Transverse colon (tissue), 4 donors: ENCODE data around the gene UQCRHL. TPM values are rescaled to one million over a fixed set of nuclear protein-coding genes. Genes with fewer than 3 reads are reported as not detected.

Experiments used
- total RNA-seq, 4 donors: library from RNA; depleted of rRNA; stranded (reverse); fragments of >200 nt; gene quantifications; one replicate each; pipeline ENCODE4 v1.1.0, GENCODE V29; 2016

UQCRHL gene
- total RNA-seq, 4 donors from 2014 or later, result 0.75 to 3.0 (median 1.7) TPM

Other genes starting within 250 kb of the UQCRHL start
- gene AGMAT, start 222.6 kb downstream of the UQCRHL start, total RNA-seq, result 10 to 100 TPM in 2 of 4 donors, 1 to 10 TPM in 2; 6.7 to 24.1 (median 13.7) TPM
- gene DDI2, start 190.2 kb downstream of the UQCRHL start, total RNA-seq, result 10 to 100 TPM; 28.1 to 95.4 (median 42.9) TPM
- 10 to 100 TPM; 27.7 to 40.3 (median 33.0) TPM for gene PLEKHM2, start 123.3 kb downstream of the UQCRHL start, total RNA-seq
- gene SLC25A34, start 71.4 kb downstream of the UQCRHL start, total RNA-seq, result 10 to 100 TPM; 12.9 to 73.3 (median 36.2) TPM
- gene TMEM82, start 65.2 kb downstream of the UQCRHL start, total RNA-seq, result 10 to 100 TPM in 3 of 4 donors, 1 to 10 TPM in 1; 1.8 to 30.3 (median 19.2) TPM
- 100 to 1,000 TPM; 140 to 411 (median 311) TPM for gene FBLIM1, start 48.9 kb downstream of the UQCRHL start, total RNA-seq
- 10 to 100 TPM; 28.4 to 81.9 (median 42.6) TPM for gene SPEN, start 40.1 kb upstream of the UQCRHL start, total RNA-seq
- 100 to 1,000 TPM in 1 of 4 donors, 10 to 100 TPM in 3; 33.3 to 113 (median 50.5) TPM for gene ZBTB17, start 168.5 kb upstream of the UQCRHL start, total RNA-seq
- not detected for gene SRARP, start 196.6 kb upstream of the UQCRHL start, total RNA-seq
- 10 to 100 TPM in 2 of 4 donors, 1 to 10 TPM in 2; 6.0 to 63.1 (median 9.2) TPM for gene HSPB7, start 210.4 kb upstream of the UQCRHL start, total RNA-seq
- 10 to 100 TPM in 1 of 4 donors, under 1 TPM in 2, not detected in 1; 0.68 to 21.7 (median 0.79) TPM for gene CLCNKA, start 214.4 kb upstream of the UQCRHL start, total RNA-seq
- 1 to 10 TPM in 1 of 4 donors, under 1 TPM in 1, not detected in 2; 0.48 to 1.1 TPM for gene CLCNKB, start 236.1 kb upstream of the UQCRHL start, total RNA-seq